Heart right ventricle (tissue), 16 donors: ENCODE results near the gene ADGRD1. TPM values are rescaled to one million over a fixed set of nuclear protein-coding genes. Genes with fewer than 3 reads are reported as not detected.
A peak's percentile ranks its signal among the peaks of the same experiment; 100 is the strongest.

Experiments used
- ATAC-seq, 8 donors: fragments of 200-7000 bp; cut with Tn5 transposase; one replicate each; pipeline ENCODE4 v1.9.1; 2020; ENCODE audit warnings: mild to moderate bottlenecking in 8 of 8, moderate library complexity in 8 of 8, moderate number of reproducible peaks in 1 of 8
- DNase-seq, 2 donors: peaks; one replicate each; pipeline ENCODE4 v3.0.0-alpha.2; 2020
- H3K27ac ChIP-seq, 10 donors: fragments of 200-600 bp; sonication (generic) in 2 of 10; one replicate each; pipeline versions ENCODE4 v1.5.0 to v1.8.0; 2020 to 2022; ENCODE audit warnings: mild to moderate bottlenecking in 3 of 10
- H3K27me3 ChIP-seq, 7 donors: fragments of 200-600 bp; one replicate each; pipeline ENCODE4 v1.8.0; 2021 to 2022; ENCODE audit warnings: mild to moderate bottlenecking in 2 of 7
- H3K36me3 ChIP-seq, 9 donors: fragments of 200-600 bp; sonication (generic) in 1 of 9; one replicate each; pipeline versions ENCODE4 v1.5.0 to v1.8.0; 2020 to 2022; ENCODE audit warnings: mild to moderate bottlenecking in 2 of 9
- H3K4me1 ChIP-seq, 9 donors: fragments of 200-600 bp; sonication (generic) in 1 of 9; one replicate each; pipeline versions ENCODE4 v1.5.0 to v1.8.0; 2020 to 2022; ENCODE audit warnings: mild to moderate bottlenecking in 4 of 9
- H3K4me3 ChIP-seq, 10 donors: fragments of 200-600 bp; sonication (generic) in 2 of 10; one replicate each; pipeline versions ENCODE4 v1.5.0 to v1.8.0; 2020 to 2022; ENCODE audit warnings: mild to moderate bottlenecking in 7 of 10, moderate library complexity in 2 of 10
- H3K9me3 ChIP-seq, 11 donors: fragments of 200-600 bp in 10 of 11; sonication (generic) in 2 of 11; one replicate each; pipeline versions ENCODE4 v1.5.0 to v1.8.0; 2013 to 2022; ENCODE audit warnings: mild to moderate bottlenecking in 2 of 11, control low read depth in 1 of 11, moderate library complexity in 1 of 11
- CTCF ChIP-seq, 9 donors: fragments of 200-600 bp; sonication (generic) in 2 of 9; IDR thresholded peaks; one replicate each; pipeline versions ENCODE4 v1.5.0 to v1.8.0; 2021 to 2022; ENCODE audit warnings: antibody characterized with exemption in 9 of 9, mild to moderate bottlenecking in 5 of 9, moderate library complexity in 1 of 9
- WGBS, 2 donors: extraction: QIAGEN DNeasy Blood & Tissue Kit; methylation state at CpG; one replicate each; pipeline ENCODE4 v1.1.7; 2013; ENCODE audit warnings: inconsistent platforms in 1 of 2; 5-methylcytosine and 5-hydroxymethylcytosine counted together
- intact Hi-C, 10 donors: fragments of 100-400 bp; cut with DNase I; formaldehyde crosslinking; loops; one replicate each; pipeline versions ENCODE4 v1.11.1 to v1.14.2; 2022
- polyA plus RNA-seq, 2 donors: library from polyadenylated mRNA; stranded (reverse); fragments of 200-250 nt; gene quantifications; one replicate each; pipeline ENCODE4 v1.2.3, GENCODE V29; 2013
- total RNA-seq, 10 donors: library from RNA; stranded (reverse); fragmentation: NEBNext Ultra II Directional in 3 of 10; extraction: Animal tissue kit (Norgen Biotek cat#: 25700) in 3 of 10; gene quantifications; one replicate each; pipeline versions ENCODE4 v1.2.1 to v1.2.4, GENCODE V29; 2021 to 2023
- donor health status: Arrhythmogenic right ventricular cardiomyopathy.
- donor health status: ischemic (EF 13 %, LVEDD 7.1; RV severe dilation, severe dysfunction).
- donor health status: healthy with polysubstance abuse.
- donor health status: DM: no; HTN: yes; CAD: no.
- donor health status: DM: no; HTN: no; CAD: no.
- donor health status: ischemic (EF 25% LVEDD 6.9; RV normal size, moderate dysfunction).
- donor health status: ischemic (EF 25% LVEDD 5.7; RV mildly dilated, moderate dysfunction).
- donor health status: healthy.
- donor health status: DM: yes; HTN: yes; CAD: no.
- donor health status: Ischemic cardiomyopathy.
- donor health status: ischemic (EF 35%, LVEDD 5.7; RV mildly dilated, moderate dysfunction).
- donor health status: nonischemic (EF 11% LVEDD 7.7; RV severe dilation, severe dysfunction).
- donor health status: DM: yes; HTN: yes; CAD: no.
- donor health status: PGD.
- donor health status: ischemic (EF 29% LVEDD 5.4; RV normal size, mild dysfunction).
- donor health status: nonischemic (EF 23%, LVEDD 6.1; RV moderate dilation, normal function).

ADGRD1 gene
- total and polyA plus RNA-seq, 12 donors: 16.8 to 157 (median 69.7) TPM

GRCh38 chr12:131102991-131103668 lies 149.4 kb downstream of the ADGRD1 start:
- Histone ChIP-seq H3K9me3 (no peaks in the 10 kb centered on the region), H3K27me3 (no peaks in the 10 kb centered on the region), H3K27ac (no peak overlapping the region), H3K36me3 (peaks cover 0 to 15% (median 0%) of the 10 kb centered on the region in 9 donors), H3K4me3 (no peak overlapping the region), H3K4me1 (peaks cover 0 to 17% (median 12%) of the 10 kb centered on the region in 9 donors)
- DNase-seq (no peak), ATAC-seq (no peak)
- TF ChIP-seq CTCF (IDR thresholded peaks at IDR 0.05): no peak
- intact Hi-C loops: loop anchor here in 6 of 10 donors (10.0 kb wide), 5 partner anchors 178 to 902 kb away; partner anchors contain the start of gene SFSWAP (in 1 of the 6)
- 90 to 93% methylated on average over 19 of the region's 19 CpGs for WGBS, 2 donors

- ATAC-seq (peak; percentile 6 to 36 (median 20)), DNase-seq (no peak)
- H3K36me3 ChIP-seq: peaks cover 0 to 19% (median 0%) of the 10 kb centered on the region in 9 donors
- peak overlapping the region in 3 of 10 donors; percentile 11 to 48 (median 12) for H3K27ac ChIP-seq
- peaks cover 0 to 17% (median 12%) of the 10 kb centered on the region in 9 donors for H3K4me1 ChIP-seq
- no peaks in the 10 kb centered on the region for H3K27me3 ChIP-seq
- no peak for TF ChIP-seq CTCF (IDR thresholded peaks at IDR 0.05)
- H3K4me3 ChIP-seq: no peak overlapping the region
- H3K9me3 ChIP-seq: no peaks in the 10 kb centered on the region
- intact Hi-C loops: loop anchor here in 6 of 10 donors (10.0 kb wide), 5 partner anchors 179 to 901 kb away; partner anchors contain the start of gene SFSWAP (in 1 of the 6)
- WGBS, 2 donors: 83 to 84% methylated on average over 34 to 35 of the region's 35 CpGs
Observed at GRCh38 chr12:131103669-131104462, 150.2 kb downstream of the ADGRD1 start.

GRCh38 chr12:131104463-131105350 lies 151.0 kb downstream of the ADGRD1 start:
- Histone ChIP-seq H3K27ac (peak overlapping the region in 3 of 10 donors; percentile 11 to 48 (median 12)), H3K36me3 (peaks cover 0 to 19% (median 0%) of the 10 kb centered on the region in 9 donors), H3K4me3 (no peak overlapping the region), H3K4me1 (peaks cover 0 to 17% (median 12%) of the 10 kb centered on the region in 9 donors), H3K27me3 (no peaks in the 10 kb centered on the region), H3K9me3 (no peaks in the 10 kb centered on the region)
- WGBS, 2 donors: 40 to 43% methylated on average over 32 of the region's 32 CpGs
- DNase-seq: peak; percentile 87 to 90
- peak; percentile 74 to 96 (median 93) for TF ChIP-seq CTCF (IDR thresholded peaks at IDR 0.05)
- peak; percentile 84 to 96 (median 92) for ATAC-seq
- intact Hi-C loops: loop anchor here in 6 of 10 donors (5.0 to 10.0 kb wide), 6 partner anchors 180 to 900 kb away; partner anchors contain the start of gene SFSWAP (in 1 of the 6)
